GF-D8 (cell line): ENCODE results near the gene EBF3.

Experiments used
- DNase-seq: peaks from one replicate; lab custom pipeline; 2025; lab: John Stamatoyannopoulos, UW

The EBF3 gene

GRCh38 chr10:129911451-129912165, 52.5 kb downstream of the EBF3 start:
- DNase-seq = no peak

GRCh38 chr10:129910861-129911260, 53.2 kb downstream of the EBF3 start:
- no peak for DNase-seq

DNA sequence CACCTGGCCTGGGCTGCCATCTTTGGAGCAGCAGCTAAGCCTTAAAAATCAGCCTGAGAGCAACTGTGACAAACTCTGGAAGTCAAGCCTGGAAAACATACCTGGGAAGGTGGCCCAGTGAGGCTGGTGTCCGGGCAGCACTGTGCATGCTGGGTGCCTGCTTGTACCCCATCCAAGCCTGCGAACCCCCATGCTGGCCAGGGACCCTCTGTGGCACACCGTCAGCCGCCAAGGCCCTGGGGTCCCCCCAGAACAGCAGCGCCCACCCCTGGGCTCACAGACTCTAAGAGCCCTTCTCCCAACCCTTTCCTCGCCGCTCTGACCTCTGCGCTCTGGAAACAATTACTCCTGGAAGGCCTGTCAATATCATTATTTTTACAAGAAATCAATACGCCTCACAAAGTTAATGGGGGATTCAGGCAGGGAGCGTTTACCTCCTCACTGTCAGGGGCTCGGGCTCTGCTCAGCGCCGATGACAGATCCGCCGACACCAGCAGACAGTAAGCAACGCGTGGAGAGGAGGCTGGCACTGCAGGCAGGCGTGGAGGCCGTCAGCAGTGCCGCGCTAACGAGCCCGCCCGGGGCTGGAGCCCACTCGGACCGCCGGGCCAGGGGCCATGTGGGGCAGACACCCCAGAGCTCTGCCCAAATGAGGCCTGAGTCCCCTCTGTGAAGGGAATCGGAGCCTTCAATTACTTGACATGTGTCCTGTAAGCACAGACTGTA, 54.4 kb downstream of the EBF3 start:
- DNase-seq = no peak

DNA sequence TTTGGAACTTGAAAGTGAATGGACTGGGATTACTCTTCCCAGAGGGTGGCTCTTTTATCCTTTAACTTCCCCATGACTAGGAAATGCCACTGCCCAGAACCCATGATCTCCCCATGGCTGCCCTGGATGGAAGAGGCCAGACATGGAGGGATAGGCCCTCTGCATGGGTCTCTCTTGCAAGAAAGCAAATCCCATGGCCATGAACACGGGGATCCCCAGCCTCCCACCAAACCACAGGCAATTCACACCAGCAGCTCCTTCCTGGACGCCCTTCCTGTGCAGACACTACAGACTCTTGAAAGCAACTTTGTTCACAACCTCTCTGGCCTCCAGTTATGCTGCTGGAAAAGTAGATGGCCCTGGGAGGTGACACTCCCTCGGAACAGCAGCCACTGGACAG, 55.0 kb downstream of the EBF3 start:
- DNase-seq = no peak

DNA sequence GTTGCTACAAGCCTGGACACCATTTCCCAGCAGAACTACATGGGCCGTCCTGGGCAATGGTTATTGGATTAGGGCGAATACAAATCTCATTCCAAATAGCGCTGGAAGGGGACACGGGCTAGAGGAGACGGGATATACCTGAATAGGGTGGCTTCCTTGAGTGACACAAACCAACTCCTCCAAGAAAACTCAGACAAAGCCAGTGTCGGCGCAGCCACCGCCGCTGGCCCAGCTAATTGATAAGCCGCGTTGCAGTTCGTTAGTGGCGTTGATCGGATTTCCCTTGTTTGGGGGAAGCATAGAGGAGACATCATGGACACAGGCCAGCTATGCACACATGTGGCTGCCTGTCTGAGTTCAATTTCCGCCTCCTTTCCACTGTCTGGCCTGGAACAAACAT, 55.7 kb downstream of the EBF3 start:
- DNase-seq = no peak

DNA sequence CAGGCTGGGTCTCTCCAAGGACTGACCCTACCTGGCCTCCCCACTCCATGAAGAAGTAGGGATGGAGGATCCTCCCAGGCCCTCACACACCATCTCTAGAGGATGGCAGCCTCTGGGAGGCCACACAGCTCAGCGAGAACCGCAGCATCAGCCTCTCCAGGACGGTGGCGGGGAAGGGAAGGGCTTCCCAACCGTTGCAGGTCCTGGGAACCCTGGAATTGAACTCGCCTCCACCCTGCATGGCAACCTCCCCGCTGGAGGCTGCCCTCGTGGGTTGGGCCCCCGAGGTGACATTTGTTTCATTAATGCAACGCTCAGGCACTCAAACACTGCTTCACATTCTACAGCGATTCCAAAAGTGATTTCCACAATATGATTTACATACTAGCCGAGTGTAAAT, 58.5 kb downstream of the EBF3 start:
- no peak for DNase-seq

- no peak for DNase-seq
Observed at GRCh38 chr10:129904323-129904722, 59.8 kb downstream of the EBF3 start.

- no peak for DNase-seq
Observed at GRCh38 chr10:129901389-129902006, 62.6 kb downstream of the EBF3 start.

DNA sequence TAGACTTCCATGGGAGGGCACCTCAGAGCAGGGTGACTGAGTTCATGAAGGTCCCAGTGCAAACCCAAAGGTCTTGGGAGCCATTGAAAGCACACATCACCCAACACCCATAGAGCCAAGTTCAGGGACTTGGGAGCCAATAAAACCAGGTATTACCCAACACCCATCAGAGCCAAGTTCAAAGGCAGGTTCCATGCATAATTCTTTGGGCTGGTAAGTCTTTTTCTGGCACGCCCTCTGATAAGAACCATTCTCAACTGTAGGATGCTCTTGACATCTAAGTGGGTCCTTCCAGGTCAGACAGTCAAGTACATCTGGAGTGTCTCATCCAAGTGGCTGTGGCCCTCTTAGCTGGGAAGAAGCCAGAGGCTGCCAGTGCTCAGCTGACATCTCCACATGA, 63.2 kb downstream of the EBF3 start:
- no peak for DNase-seq

DNA sequence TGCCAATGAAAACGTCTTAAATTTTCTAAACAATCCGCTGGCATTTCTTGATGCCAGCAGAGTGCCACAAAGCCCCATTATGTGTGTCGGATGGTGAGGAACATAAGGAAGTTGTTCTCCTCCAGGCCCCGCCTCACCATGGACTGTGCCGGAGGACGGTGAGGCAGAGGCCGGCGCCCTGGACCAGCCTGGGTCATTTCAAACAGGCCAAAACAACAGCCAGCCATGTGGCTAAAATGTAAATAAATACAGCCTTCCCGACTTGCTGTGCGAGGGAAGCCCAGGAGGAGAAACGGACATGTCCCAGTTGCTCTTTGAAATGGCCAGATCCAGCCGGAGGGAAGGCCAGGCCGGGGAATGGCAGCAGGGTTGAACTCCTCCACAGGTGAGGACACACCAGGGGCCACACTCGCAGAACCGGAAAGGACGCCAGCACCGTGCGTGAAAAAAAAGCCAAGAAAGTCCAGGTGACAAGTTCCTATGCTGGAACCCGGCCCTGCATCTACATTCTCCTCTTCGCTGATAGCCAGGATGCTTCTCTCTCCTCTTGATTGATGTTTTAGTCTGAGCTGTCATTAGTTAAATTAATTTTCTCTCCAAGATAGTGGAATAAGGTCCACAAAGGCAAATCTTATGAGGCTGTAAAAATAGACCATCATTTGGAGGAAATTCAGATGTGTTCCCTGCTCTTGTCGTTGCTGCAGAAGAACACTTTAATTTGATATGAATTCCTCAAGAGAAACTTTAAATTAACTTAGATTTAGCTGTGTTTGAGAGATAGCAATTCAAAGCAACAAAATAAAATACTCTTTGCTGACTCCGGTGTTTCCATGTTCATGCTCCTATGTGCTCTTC, 64.6 kb downstream of the EBF3 start:
- no peak for DNase-seq

- no peak for DNase-seq
Observed at GRCh38 chr10:129898706-129899268, 65.3 kb downstream of the EBF3 start.

DNA sequence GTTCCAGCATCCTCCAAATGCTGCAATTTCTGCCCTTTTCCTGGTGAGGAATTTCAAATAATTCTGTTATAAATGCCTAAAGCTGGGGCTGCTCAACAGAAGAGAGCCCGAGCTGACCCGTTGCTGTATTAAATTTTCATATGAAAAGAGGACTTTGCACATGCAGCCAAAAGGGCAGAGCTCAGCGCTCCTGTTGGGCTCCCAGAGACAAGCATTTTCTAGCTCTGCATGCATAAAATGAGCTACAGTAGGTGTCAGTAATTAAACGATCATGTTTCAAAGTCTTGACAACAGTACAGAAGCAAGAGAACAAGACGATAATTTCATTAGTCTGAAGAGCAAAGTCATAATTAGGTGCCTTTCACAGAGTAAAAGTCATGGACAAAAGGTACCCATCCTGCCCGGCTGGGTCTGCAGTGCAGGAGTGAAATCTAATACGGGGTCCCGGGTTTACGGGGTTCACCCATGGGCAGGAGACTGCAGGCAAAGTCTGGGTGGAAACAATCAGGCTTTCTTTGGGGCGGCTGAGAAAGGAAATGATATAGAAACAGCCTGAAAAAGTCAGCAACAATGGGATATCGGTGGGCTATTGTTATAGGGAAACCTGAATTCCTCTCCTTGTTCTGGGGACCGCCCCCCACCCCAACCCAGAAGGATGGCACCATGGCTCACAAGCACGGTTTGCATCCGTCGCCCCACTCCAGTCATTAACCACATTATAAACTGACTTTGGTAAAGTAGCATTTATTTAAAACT, 66.0 kb downstream of the EBF3 start:
- DNase-seq = no peak

- no peak for DNase-seq
Observed at GRCh38 chr10:129896860-129897200, 67.2 kb downstream of the EBF3 start.

DNA sequence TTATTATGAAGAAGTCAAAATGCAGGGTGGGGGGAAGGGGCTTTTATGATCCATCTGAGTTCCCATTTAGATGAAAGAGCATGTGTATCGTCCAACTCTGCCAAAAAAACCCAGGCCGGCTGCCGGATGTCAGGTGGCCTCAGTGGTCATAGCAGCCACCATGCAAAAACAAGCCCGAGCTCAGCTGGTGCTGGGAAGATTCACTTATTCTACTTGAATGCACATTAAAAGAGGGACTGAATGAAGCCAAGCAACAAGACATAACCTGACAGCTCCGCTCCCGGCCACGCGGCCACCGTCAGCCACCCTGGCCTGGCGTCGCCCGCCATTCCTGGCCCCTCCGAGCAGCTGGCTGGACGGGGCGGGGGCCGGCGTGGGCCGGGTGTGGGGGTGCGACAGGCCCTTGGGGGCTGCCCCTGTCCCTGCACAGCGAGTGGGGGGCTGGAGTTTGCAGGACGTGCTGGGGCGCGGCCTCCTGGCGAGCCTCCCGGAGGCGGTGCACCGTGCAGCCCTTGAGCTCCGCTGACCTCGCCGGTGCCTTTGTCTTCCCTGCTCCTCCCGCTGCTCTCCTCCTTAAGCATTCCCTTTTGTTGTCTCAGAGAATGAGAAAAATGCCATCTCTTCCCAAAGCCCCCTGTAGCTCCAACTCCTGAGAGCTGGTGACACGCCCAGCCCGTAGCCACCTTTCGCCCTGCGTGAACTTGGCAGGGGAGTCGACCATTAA, 67.8 kb downstream of the EBF3 start:
- no peak for DNase-seq

DNA sequence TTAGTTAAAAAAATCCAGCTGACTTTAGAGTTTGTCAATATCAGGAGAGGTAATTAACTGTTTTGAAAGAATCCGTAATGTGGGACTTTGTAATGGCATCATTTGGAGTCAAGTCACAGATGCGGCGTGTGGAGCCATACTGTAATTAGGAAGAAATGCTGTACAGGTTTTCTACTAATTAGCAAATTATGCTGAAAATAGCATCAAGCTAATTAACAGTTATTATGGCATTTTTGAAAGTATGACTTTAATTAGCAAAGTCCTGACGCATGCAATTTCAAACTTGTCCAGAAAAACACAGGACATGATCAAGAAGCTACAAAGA, 68.3 kb downstream of the EBF3 start:
- no peak for DNase-seq

- DNase-seq = no peak
Observed at GRCh38 chr10:129894698-129895097, 69.4 kb downstream of the EBF3 start.

DNA sequence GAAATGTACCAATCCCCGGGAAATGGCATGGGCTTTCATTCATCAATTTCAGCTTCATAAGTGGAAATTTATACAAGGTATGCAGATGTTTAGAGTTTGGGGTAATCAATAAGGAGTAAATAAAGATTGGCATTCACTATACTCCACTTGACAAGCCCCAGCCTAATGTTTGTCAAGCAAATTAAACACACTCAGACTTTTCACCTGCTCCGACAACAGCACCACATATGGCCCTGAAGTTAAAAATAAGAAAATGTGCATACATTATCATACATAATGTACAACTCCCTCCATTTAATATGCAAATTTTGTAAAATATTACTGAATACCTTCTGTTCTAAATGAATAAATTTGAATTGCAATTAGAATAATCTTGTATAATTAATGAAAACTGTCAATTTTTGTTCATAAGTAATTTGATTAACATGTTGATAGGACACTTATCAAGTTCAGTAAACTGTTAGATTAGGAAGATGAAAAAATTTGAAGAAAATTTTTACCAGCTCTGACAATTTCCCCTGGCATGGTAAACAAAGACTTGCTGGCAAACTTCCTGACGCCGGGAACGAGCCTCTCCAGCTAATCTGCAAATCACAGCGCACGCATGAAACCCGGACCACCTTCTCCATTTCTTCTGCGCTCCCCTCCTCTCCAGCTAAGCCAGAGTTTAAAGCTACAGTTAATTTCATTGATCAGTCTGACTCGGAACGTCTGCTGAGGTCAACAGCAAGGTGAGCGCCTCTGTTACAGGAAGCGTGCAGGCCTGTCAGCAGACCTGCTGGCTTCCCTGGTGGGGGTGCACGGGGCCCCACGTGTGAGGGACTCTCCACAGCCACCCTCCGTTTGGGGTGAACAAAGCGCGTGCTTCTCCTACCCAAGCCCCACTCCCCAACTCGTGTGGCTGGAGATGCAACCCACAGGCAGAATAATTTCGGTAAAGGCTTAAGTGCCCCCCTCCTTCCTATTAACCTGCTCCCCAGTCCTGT, 70.7 kb downstream of the EBF3 start:
- DNase-seq = no peak

DNA sequence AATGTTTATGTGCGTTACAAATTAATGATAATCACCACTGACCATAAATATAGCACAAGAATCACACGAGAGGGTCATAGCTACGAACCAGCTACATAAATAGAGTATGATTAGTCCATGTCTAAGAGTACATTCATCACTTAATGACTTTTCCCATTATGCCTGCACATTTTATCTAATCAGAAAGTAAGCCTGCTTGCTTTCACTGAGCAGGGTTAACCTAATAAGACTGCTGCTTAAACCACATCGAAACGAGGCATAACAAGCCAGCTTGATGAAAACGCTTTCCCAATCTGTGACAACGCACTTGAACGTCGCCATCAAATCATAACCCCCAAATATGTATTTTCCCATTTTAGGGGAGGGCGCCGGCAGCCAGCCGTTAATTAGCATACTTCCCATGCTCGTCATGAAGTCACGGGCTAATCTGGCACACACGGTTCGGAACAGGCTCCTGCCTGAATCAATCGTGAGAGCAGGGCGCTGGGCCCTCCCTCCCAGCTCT, 71.5 kb downstream of the EBF3 start:
- no peak for DNase-seq

DNA sequence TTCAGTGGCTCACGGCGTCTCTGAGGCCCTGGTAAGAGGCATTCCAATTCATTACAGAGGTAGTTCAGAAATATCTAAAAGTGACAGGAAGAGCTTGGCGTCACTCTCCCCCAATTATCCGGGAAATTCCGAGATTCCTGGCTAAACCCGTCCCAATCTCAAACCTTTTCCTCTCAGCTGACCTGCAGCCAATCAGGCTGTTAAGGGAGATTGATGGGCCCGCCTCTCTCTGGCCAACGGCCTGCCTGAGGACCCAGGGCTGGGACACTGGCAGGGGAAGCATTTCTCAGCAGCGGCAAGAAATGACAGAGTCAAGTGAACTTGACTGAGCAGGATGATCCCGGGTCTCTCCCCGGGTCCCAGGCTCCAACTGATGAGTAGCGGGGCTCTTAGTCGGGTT, 72.3 kb downstream of the EBF3 start:
- DNase-seq = no peak

GRCh38 chr10:129890170-129890569, 73.9 kb downstream of the EBF3 start:
- DNase-seq = no peak
